GM20000 (cell line): ENCODE measurements around the gene SLC4A8.
A peak's percentile ranks its signal among the peaks of the same experiment; 100 is the strongest.

Experiments
- DNase-seq: peaks from one replicate; pipeline ENCODE4 v3.0.0; 2012; ENCODE audit warnings: low spot score
- CTCF ChIP-seq: IDR thresholded peaks from 2 replicates; pipeline ENCODE4 v1.5.1; 2012; ENCODE audit warnings: mild to moderate bottlenecking, control low read depth; ENCODE audit errors: extremely low read depth, missing control alignments

The SLC4A8 gene

GRCh38 chr12:51417826-51418225, 6.8 kb upstream of the SLC4A8 start:
- TF ChIP-seq CTCF: no peak
- DNase-seq: no peak

- TF ChIP-seq CTCF: no peak
- DNase-seq: no peak
These were observed 5.0 kb upstream of the SLC4A8 start for GRCh38 chr12:51419425-51420193.

GRCh38 chr12:51421266-51421884, 3.3 kb upstream of the SLC4A8 start:
- peak; percentile 45 for TF ChIP-seq CTCF
- peak; percentile 65 for DNase-seq

- DNase-seq: no peak
- no peak for TF ChIP-seq CTCF
These were observed 453 bp upstream of the SLC4A8 start for GRCh38 chr12:51424094-51424661.

- TF ChIP-seq CTCF: no peak
- DNase-seq: no peak
These were observed 3.6 kb downstream of the SLC4A8 start for GRCh38 chr12:51428256-51428655.

- no peak for TF ChIP-seq CTCF
- DNase-seq: peak; percentile 25
These were observed 5.1 kb downstream of the SLC4A8 start for GRCh38 chr12:51429700-51430099.

- DNase-seq: no peak
- no peak for TF ChIP-seq CTCF
These were observed 5.7 kb downstream of the SLC4A8 start for GRCh38 chr12:51430196-51430895.
